ENCODE measurements around the gene DHRS4.
"Not testable (repeated sequence)": the region's sequence is repeated elsewhere in the genome, so short reads cannot be mapped to it uniquely, and the experiment has no call there.

DHRS4 gene

GRCh38 chr14:23988607-23989363, 35.2 kb downstream of the DHRS4 start, which contains the start of gene DHRS4L2:
DHRS4L2 (plus strand) TSS chr14:23988929; CDS start chr14:23988948, 19 bp downstream.
- not testable (repeated sequence) for DNase-seq

GRCh38 chr14:23989734-23990445, 36.3 kb downstream of the DHRS4 start:
- not testable (repeated sequence) for DNase-seq

GRCh38 chr14:23990961-23991360, 37.4 kb downstream of the DHRS4 start:
- not testable (repeated sequence) for DNase-seq

- DNase-seq: not testable (repeated sequence)
Observed at GRCh38 chr14:23993042-23993441, 39.5 kb downstream of the DHRS4 start.

DNA sequence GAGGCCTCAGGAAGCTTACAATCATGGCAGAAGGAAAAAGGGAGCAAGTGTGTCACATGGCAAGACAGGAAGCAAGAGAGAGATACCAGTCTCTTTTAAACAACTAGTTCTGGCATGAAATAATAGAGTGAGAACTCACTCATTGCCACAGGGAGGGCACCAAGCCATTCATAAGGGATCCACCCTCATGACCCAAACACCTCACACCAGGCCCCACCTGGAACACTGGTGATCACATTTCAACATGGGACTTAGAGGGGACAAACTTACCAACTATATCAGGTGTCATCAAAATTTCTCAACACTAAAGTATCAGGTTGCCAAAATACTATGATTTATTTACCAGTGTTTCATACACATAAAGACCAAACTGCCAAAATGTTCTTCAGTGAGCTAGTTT, 42.4 kb downstream of the DHRS4 start:
- DNase-seq: not testable (repeated sequence)

- DNase-seq: not testable (repeated sequence)
Observed at GRCh38 chr14:23996825-23997224, 43.3 kb downstream of the DHRS4 start.

DNA sequence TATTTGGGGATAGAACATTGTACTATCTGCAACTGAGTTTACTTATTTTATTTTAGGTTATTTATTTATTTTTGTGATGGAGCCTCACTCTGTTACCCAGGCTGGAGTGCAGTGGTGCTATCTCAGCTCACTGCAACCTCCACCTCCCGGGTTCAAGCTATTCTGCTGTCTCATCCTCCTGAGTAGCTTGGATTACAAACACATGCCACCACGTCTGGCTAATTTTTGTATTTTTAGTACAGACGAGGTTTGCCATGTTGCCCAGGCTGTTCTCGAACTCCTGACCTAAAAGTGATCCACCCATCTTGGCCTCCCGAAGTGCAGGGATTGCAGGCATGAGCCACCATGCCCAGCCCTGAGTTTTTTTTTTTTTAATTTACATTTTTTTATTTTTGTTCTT, 46.1 kb downstream of the DHRS4 start:
- not testable (repeated sequence) for DNase-seq

GRCh38 chr14:24001078-24001477, 47.5 kb downstream of the DHRS4 start:
- DNase-seq: not testable (repeated sequence)

DNA sequence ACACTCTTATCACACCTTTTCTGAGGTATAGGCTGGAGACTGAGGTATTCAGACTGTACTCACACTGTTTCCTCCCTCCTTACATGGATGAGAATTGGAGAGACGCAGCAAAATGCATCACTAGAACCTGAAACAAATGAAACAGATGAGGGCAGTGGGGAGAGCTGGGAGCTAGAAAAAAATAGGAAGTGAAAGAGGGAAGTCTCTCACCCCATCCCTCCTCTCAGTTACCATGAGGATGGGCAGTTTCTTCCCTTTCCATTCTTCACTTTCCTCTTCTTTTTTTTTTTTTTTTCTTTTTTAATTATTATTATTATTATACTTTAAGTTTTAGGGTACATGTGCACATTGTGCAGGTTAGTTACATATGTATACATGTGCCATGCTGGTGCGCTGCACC, 48.1 kb downstream of the DHRS4 start:
- not testable (repeated sequence) for DNase-seq

DNA sequence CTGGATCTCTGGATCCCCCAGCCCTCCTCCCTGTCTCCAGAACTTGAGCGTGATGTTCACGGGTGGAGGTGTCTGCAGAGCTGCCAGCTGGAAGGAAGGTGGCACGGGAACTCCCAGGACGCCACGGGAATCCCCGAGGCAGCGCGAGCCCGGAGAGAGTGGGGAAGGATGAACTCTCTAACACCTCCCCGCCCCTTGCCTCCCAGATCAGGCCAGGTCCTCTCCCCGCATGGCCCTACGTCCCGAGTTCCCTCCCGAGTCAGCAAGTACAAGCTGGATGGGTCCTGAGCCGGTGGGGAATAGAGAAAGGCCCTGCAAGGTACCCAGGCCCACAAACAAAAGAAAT, 52.9 kb downstream of the DHRS4 start:
- not testable (repeated sequence) for DNase-seq

DNA sequence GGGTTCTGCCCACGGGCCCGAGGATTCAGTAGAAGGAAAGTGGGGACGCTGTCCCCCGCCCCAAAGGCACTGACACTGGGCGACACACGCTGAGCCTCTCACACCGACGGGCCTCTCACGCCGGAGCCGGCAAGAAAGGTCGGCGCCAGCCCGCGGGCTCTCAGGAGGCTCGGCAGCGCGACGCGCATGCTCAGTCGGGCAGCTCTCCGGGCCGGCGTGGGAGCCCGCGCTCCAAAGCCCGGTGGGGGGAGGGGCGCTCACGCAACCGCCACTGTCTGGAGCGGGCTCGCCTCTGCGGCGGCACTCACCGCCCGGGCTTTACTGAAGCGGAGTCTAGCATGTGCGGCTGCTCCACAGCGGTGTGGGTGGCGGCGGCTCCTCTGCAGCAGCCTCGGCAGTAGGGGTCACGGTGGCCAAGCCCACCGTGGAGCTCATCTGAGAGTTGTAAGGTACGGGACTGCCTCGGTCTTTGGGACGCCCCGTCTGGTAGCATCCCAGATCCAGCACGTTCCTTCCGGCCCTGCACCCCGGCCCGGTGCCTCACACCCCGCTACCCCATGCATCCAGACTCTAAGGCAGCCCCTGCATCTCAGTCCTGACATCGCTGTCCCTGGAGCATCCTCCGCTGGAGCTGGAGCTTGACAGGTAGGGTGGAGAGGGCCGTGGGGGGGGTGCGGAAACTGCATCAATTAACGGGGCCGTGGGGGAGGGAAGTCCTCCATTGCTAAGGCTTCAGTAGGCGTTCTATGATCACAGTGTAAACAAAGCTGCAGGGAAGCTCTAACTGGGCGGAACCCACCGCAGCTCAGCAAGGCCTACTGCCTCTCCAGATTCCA, 53.5 kb downstream of the DHRS4 start:
- not testable (repeated sequence) for DNase-seq

GRCh38 chr14:24011051-24011450, 57.5 kb downstream of the DHRS4 start:
- DNase-seq: no peak

- DNase-seq: not testable (repeated sequence)
Observed at GRCh38 chr14:24012726-24013273, 59.2 kb downstream of the DHRS4 start.

DNA sequence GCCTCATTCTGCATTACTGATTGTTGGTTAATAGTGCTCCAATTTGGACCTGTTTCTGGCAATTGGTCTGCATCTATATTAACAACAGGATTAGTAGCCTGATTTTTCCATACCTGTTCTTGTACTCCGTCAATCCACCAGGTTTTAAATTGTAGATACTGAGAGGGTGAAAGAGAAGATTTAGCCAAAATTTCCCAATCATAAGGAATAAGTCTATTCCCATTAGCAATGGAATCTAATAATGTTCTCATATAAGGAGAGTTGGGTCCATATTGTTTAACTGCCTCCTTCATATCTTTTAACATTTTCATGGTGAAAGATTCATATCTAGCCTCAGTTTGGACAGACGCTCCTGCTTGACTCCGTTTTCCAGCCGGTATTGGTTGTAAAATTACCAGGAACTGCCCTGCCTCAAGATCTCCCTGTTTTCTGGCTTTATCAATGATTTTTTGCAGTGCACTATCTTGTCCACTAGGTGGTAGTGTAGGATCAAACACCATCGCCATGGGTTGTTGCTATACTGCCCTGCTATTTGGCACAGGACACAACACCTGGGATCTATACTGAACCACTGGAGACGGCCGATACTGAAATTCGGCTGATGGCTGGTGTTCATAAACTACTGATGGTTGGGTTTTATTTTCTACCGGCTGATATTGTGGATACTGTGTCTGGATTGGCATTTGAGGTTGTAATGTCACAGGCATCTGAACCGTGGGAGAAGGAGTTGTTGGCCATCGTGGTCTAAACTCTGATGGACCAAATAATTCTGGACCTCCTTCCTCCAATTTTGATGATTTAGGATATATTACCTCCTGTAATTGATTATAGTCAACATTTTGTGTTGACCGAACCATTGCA, 60.3 kb downstream of the DHRS4 start:
- DNase-seq: peak; percentile 26

GRCh38 chr14:24015745-24016144, 62.2 kb downstream of the DHRS4 start:
- not testable (repeated sequence) for DNase-seq
